Neural progenitor cell (in vitro differentiated cells): ENCODE measurements around the gene PLA2R1.

ENCODE experiments used
- EZH2 ChIP-seq: fragments of 200-600 bp; sonication (generic); IDR thresholded peaks from 2 replicates; pipeline ENCODE4 v1.6.1; 2017; ENCODE audit warnings: antibody characterized with exemption, mild to moderate bottlenecking, moderate library complexity
- EZH2phosphoT487 ChIP-seq: fragments of 200-600 bp; sonication (generic); IDR thresholded peaks from 2 replicates; pipeline ENCODE4 v1.6.1; 2017; ENCODE audit warnings: antibody characterized with exemption

DNA sequence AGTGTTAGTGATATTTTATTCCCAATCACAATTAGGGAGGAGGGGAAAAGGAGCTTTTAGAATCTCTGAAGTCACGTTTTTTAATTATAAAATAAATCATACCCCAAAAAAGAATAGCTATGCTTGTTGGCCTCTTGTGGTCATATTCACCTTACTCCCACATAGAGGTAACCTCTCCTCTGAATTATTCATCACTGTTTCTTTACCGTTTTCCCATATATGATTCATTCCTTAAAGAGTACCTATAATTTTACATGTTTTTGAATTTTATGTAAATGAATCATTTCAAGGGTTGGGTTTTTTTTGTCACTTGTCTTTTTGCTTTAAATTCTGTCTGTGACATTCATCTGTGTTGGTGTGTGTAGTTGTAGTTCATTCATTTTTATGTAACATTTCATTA, 153.8 kb downstream of the PLA2R1 start:
- TF ChIP-seq EZH2phosphoT487 (no peak), EZH2 (no peak)
